Prostate gland (tissue), 2 donors: Measurements from ENCODE around the gene CCDC71L.
"Not testable (repeated sequence)": the region's sequence is repeated elsewhere in the genome, so short reads cannot be mapped to it uniquely, and the experiment has no call there.

Experiments used
- POLR2A ChIP-seq: fragments of 450-650 bp; IDR thresholded peaks from one replicate; pipeline ENCODE4 v1.6.1; 2016; ENCODE audit warnings: antibody characterized with exemption, mild to moderate bottlenecking
- TF ChIP-seq, protein P1 (sequence below), 4 experiments: fragments of 200-600 bp in 2 of 4; fragments of 450-650 bp in 2 of 4; sonication (generic) in 2 of 4; IDR thresholded peaks; 1 replicate in 3 of 4; 2 replicates in 1 of 4; pipeline ENCODE4 v1.5.1; 2016 to 2019; ENCODE audit warnings: antibody characterized with exemption in 4 of 4, mild to moderate bottlenecking in 2 of 4, moderate library complexity in 2 of 4

DNA sequence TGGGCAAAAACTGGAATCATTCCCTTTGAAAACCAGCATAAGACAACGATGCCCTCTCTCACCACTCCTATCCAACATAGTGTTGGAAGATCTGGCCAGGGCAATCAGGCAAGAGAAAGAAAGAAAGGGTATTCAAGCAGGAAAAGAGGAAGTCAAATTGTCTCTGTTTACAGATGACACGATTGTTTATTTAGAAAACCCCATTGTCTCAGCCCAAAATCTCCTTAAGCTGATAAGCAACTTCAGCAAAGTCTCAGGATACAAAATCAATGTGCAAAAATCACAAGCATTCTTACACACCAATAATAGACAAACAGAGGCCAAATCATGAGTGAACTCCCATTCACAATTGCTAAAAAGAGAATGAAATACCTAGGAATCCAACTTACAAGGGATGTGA, 15.5 kb upstream of the CCDC71L start:
- TF ChIP-seq, protein P1, sequence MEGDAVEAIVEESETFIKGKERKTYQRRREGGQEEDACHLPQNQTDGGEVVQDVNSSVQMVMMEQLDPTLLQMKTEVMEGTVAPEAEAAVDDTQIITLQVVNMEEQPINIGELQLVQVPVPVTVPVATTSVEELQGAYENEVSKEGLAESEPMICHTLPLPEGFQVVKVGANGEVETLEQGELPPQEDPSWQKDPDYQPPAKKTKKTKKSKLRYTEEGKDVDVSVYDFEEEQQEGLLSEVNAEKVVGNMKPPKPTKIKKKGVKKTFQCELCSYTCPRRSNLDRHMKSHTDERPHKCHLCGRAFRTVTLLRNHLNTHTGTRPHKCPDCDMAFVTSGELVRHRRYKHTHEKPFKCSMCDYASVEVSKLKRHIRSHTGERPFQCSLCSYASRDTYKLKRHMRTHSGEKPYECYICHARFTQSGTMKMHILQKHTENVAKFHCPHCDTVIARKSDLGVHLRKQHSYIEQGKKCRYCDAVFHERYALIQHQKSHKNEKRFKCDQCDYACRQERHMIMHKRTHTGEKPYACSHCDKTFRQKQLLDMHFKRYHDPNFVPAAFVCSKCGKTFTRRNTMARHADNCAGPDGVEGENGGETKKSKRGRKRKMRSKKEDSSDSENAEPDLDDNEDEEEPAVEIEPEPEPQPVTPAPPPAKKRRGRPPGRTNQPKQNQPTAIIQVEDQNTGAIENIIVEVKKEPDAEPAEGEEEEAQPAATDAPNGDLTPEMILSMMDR (IDR thresholded peaks at IDR 0.05), result not testable (repeated sequence)
- not testable (repeated sequence) for TF ChIP-seq POLR2A
